Measurements from ENCODE around the gene RBM22.
"Not testable (repeated sequence)": the region's sequence is repeated elsewhere in the genome, so short reads cannot be mapped to it uniquely, and the experiment has no call there.

DNA sequence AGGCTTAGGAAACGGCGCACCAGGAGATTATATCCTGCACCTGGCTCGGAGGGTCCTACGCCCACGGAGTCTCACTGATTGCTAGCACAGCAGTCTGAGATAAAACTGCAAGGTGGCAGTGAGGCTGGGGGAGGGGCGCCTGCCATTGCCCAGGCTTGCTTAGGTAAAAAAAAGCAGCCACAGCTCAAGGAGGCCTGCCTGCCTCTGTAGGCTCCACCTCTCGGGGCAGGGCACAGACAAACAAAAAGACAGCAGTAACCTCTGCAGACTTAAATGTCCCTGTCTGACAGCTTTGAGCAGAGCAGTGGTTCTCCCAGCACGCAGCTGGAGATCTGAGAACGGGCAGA lies 42.3 kb upstream of the RBM22 start:
- TF ChIP-seq SP1 (IDR thresholded peaks at IDR 0.05); FOXK2 (IDR thresholded peaks at IDR 0.05); SUZ12 (IDR thresholded peaks at IDR 0.05); LEF1 (IDR thresholded peaks at IDR 0.05; ENCODE audit: borderline replicate concordance); BHLHE40 (IDR thresholded peaks at IDR 0.05; ENCODE audit: borderline replicate concordance); ZNF384 (IDR thresholded peaks at IDR 0.05); FOXM1 (IDR thresholded peaks at IDR 0.05; ENCODE audit: borderline replicate concordance): not testable (repeated sequence)

Measured in HEK293T (cell line).